Neural progenitor cell (in vitro differentiated cells): ENCODE data around the gene GRIK2. TPM values are rescaled to one million over a fixed set of nuclear protein-coding genes. Genes with fewer than 3 reads are reported as not detected.

Experiments
- DNase-seq: peaks from one replicate; pipeline ENCODE4 v3.0.0-alpha.2; 2016; ENCODE audit warnings: low spot score
- H2AFZ ChIP-seq: fragments of 200-600 bp; sonication (generic); replicated peaks from 2 replicates; pipeline ENCODE4 v1.6.1; 2016; ENCODE audit warnings: antibody characterized with exemption
- H3F3A ChIP-seq: fragments of 200-600 bp; sonication (generic); 2 replicates; pipeline ENCODE4 v1.6.1; 2016; ENCODE audit warnings: antibody characterized with exemption, low read depth
- H3K27ac ChIP-seq: fragments of 200-600 bp; sonication (generic); 2 replicates; pipeline ENCODE4 v1.5.1; 2016; ENCODE audit warnings: mild to moderate bottlenecking
- H3K27me3 ChIP-seq: fragments of 200-600 bp; sonication (generic); 2 replicates; pipeline ENCODE4 v1.6.1; 2016; ENCODE audit warnings: mild to moderate bottlenecking, moderate library complexity
- H3K36me3 ChIP-seq: fragments of 200-600 bp; sonication (generic); 2 replicates; pipeline ENCODE4 v1.5.1; 2016
- H3K4me1 ChIP-seq: fragments of 200-600 bp; sonication (generic); 2 replicates; pipeline ENCODE4 v1.6.1; 2016; ENCODE audit warnings: mixed run types
- H3K4me2 ChIP-seq: fragments of 200-600 bp; sonication (generic); 2 replicates; pipeline ENCODE4 v1.6.1; 2016
- H3K4me3 ChIP-seq: fragments of 200-600 bp; sonication (generic); 2 replicates; pipeline ENCODE4 v1.5.1; 2016
- H3K79me2 ChIP-seq: fragments of 200-600 bp; sonication (generic); 2 replicates; pipeline ENCODE4 v1.6.1; 2016; ENCODE audit warnings: low read depth
- H3K9ac ChIP-seq: fragments of 200-600 bp; sonication (generic); 2 replicates; pipeline ENCODE4 v1.6.1; 2016
- H3K9me3 ChIP-seq: fragments of 200-600 bp; sonication (generic); 2 replicates; pipeline ENCODE4 v1.5.1; 2016; ENCODE audit warnings: low read depth
- H4K20me1 ChIP-seq: fragments of 200-600 bp; sonication (generic); 2 replicates; pipeline ENCODE4 v1.6.1; 2016; ENCODE audit warnings: low read depth
- H3K27ac Mint-ChIP-seq: 3 replicates; pipeline ENCODE4 v1.8.0; 2021; ENCODE audit warnings: mixed read lengths
- H3K27me3 Mint-ChIP-seq: 2 replicates; pipeline ENCODE4 v1.8.0; 2022; ENCODE audit warnings: low read depth, mild to moderate bottlenecking, inconsistent platforms, moderate library complexity, mixed read lengths; ENCODE audit not compliant: insufficient read depth
- H3K36me3 Mint-ChIP-seq: 3 replicates; pipeline ENCODE4 v1.8.0; 2021; ENCODE audit warnings: mixed read lengths
- H3K4me1 Mint-ChIP-seq: 3 replicates; pipeline ENCODE4 v1.8.0; 2021; ENCODE audit warnings: mixed read lengths
- H3K4me3 Mint-ChIP-seq: 3 replicates; pipeline ENCODE4 v1.8.0; 2021; ENCODE audit warnings: mild to moderate bottlenecking, moderate library complexity, mixed read lengths
- H3K9me3 Mint-ChIP-seq: 3 replicates; pipeline ENCODE4 v1.8.0; 2020; ENCODE audit warnings: mixed read lengths
- EZH2 ChIP-seq: fragments of 200-600 bp; sonication (generic); IDR thresholded peaks from 2 replicates; pipeline ENCODE4 v1.6.1; 2017; ENCODE audit warnings: antibody characterized with exemption, mild to moderate bottlenecking, moderate library complexity
- EZH2phosphoT487 ChIP-seq: fragments of 200-600 bp; sonication (generic); IDR thresholded peaks from 2 replicates; pipeline ENCODE4 v1.6.1; 2017; ENCODE audit warnings: antibody characterized with exemption
- total RNA-seq: library from RNA; depleted of rRNA; stranded (reverse); fragments of >200 nt; gene quantifications from 2 replicates; pipeline ENCODE4 v1.2.3, GENCODE V29; 2015; ENCODE audit warnings: low replicate concordance
- TF ChIP-seq, protein P1 (sequence below): fragments of 200-600 bp; sonication (generic); IDR thresholded peaks from 2 replicates; pipeline ENCODE4 v1.5.1; 2017; ENCODE audit warnings: antibody characterized with exemption, mild to moderate bottlenecking

GRIK2 gene
- total RNA-seq, 1 donor from 2014 or later = 0.88 TPM

DNA sequence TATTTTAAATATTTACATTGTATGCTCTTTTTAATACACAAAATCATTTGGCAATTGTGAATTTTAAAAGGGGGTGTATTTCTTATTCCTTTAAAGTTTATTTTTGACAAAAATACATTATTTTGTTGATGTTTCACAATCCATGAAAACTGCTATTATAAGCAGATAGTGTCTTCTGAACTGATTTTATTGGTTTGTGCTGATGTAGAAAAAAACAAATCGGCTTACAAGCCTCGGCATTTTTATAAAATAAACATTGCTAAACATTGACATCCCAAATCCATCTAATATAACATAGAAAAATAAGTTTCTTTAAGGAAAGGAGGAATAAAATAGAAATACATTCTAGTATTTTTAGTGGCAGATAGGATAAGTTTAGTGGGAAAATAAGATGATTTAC lies 634.7 kb downstream of the GRIK2 start:
- Mint-ChIP-seq H3K4me3 (no peak overlapping the region), H3K9me3 (no peaks in the 10 kb centered on the region)

DNA sequence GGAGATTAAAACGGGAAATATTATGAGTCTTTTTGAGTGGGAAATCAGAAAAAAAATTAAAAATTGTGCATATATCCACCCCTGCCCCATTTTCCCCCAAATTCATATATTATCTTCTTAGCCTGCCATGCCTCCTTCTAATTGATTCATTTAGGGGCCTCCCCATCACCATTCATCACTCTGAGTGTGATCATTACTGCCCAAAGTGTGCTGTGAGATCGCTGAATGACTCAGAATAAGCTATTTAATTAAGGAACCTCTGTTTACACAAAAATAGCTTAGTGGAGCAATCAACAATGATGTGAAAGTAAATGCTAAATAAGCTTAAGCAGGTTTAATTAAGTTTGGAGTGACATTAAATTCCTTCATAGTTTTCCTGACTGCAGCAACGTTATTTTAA lies 645.5 kb downstream of the GRIK2 start:
- Histone ChIP-seq H3K4me2 (no peak overlapping the region), H3K4me1 (peaks cover 14% of the 10 kb centered on the region), H3K9ac (no peak overlapping the region), H3K27ac (no peak overlapping the region), H3K4me3 (no peak overlapping the region), H3K9me3 (no peaks in the 10 kb centered on the region), H4K20me1 (no peaks in the 10 kb centered on the region), H3K79me2 (no peaks in the 10 kb centered on the region), H3F3A (no peaks in the 10 kb centered on the region), H3K27me3 (no peaks in the 10 kb centered on the region), H3K36me3 (no peaks in the 10 kb centered on the region), H2AFZ (no peak overlapping the region)
- peak; percentile 7 for DNase-seq
- TF ChIP-seq EZH2 (no peak), EZH2phosphoT487 (no peak)
- TF ChIP-seq, protein P1, sequence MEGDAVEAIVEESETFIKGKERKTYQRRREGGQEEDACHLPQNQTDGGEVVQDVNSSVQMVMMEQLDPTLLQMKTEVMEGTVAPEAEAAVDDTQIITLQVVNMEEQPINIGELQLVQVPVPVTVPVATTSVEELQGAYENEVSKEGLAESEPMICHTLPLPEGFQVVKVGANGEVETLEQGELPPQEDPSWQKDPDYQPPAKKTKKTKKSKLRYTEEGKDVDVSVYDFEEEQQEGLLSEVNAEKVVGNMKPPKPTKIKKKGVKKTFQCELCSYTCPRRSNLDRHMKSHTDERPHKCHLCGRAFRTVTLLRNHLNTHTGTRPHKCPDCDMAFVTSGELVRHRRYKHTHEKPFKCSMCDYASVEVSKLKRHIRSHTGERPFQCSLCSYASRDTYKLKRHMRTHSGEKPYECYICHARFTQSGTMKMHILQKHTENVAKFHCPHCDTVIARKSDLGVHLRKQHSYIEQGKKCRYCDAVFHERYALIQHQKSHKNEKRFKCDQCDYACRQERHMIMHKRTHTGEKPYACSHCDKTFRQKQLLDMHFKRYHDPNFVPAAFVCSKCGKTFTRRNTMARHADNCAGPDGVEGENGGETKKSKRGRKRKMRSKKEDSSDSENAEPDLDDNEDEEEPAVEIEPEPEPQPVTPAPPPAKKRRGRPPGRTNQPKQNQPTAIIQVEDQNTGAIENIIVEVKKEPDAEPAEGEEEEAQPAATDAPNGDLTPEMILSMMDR = no peak
- H3K27me3 Mint-ChIP-seq = no peaks in the 10 kb centered on the region
- no peak overlapping the region for H3K27ac Mint-ChIP-seq
- no peak overlapping the region for H3K4me3 Mint-ChIP-seq
- H3K9me3 Mint-ChIP-seq = no peaks in the 10 kb centered on the region
- no peaks in the 10 kb centered on the region for H3K36me3 Mint-ChIP-seq
- H3K4me1 Mint-ChIP-seq = no peaks in the 10 kb centered on the region

More for the DNA sequence above, 634.7 kb downstream of the GRIK2 start:
- no peaks in the 10 kb centered on the region for H4K20me1 ChIP-seq
- H3K4me3 ChIP-seq = no peak overlapping the region
- TF ChIP-seq EZH2phosphoT487 (no peak), EZH2 (no peak)
- H3K36me3 Mint-ChIP-seq = no peaks in the 10 kb centered on the region
- H3K4me2 ChIP-seq = no peak overlapping the region
- H3K4me1 ChIP-seq = no peaks in the 10 kb centered on the region
- H3K9ac ChIP-seq = no peak overlapping the region
- H3K9me3 ChIP-seq = no peaks in the 10 kb centered on the region
- peaks cover 3% of the 10 kb centered on the region for H3K4me1 Mint-ChIP-seq
- H3K79me2 ChIP-seq = no peaks in the 10 kb centered on the region
- no peak overlapping the region for H2AFZ ChIP-seq
- no peak for DNase-seq
- H3K27ac ChIP-seq = no peak overlapping the region
- H3K27me3 ChIP-seq = no peaks in the 10 kb centered on the region
- no peak overlapping the region for H3K27ac Mint-ChIP-seq
- no peaks in the 10 kb centered on the region for H3F3A ChIP-seq
- peaks cover 2% of the 10 kb centered on the region for H3K27me3 Mint-ChIP-seq
- H3K36me3 ChIP-seq = no peaks in the 10 kb centered on the region

DNA sequence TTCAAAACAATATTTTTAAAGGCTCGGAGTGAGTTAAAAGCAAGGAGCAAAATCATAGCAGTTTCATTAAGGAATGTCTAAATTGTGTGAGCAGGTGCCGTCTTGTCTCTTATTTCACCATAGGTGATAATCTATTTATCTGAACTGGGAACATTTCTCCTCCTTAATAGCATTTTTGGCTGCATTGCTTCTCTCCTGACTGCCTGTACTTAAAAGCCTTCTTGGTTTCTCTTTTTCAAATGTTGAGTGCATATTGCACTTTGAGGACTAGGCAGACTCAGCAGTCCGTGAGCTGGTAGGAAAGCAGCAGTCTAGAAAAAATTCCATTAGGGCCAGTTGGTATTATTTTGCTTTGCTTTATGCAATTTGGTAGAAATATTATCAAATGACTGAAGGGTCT lies 645.9 kb downstream of the GRIK2 start:
- Mint-ChIP-seq H3K4me1 (no peaks in the 10 kb centered on the region), H3K9me3 (no peaks in the 10 kb centered on the region), H3K36me3 (no peaks in the 10 kb centered on the region), H3K27ac (no peak overlapping the region), H3K27me3 (no peaks in the 10 kb centered on the region), H3K4me3 (no peak overlapping the region)
- no peaks in the 10 kb centered on the region for H3F3A ChIP-seq
- no peaks in the 10 kb centered on the region for H3K9me3 ChIP-seq
- no peak for DNase-seq
- no peaks in the 10 kb centered on the region for H3K79me2 ChIP-seq
- no peak overlapping the region for H3K9ac ChIP-seq
- no peak overlapping the region for H3K27ac ChIP-seq
- H2AFZ ChIP-seq = no peak overlapping the region
- no peaks in the 10 kb centered on the region for H3K36me3 ChIP-seq
- H3K4me2 ChIP-seq = no peak overlapping the region
- H3K4me1 ChIP-seq = peaks cover 14% of the 10 kb centered on the region
- TF ChIP-seq, protein P1 = no peak
- no peak for TF ChIP-seq EZH2phosphoT487
- TF ChIP-seq EZH2 = no peak
- no peaks in the 10 kb centered on the region for H3K27me3 ChIP-seq
- H4K20me1 ChIP-seq = no peaks in the 10 kb centered on the region
- H3K4me3 ChIP-seq = no peak overlapping the region

DNA sequence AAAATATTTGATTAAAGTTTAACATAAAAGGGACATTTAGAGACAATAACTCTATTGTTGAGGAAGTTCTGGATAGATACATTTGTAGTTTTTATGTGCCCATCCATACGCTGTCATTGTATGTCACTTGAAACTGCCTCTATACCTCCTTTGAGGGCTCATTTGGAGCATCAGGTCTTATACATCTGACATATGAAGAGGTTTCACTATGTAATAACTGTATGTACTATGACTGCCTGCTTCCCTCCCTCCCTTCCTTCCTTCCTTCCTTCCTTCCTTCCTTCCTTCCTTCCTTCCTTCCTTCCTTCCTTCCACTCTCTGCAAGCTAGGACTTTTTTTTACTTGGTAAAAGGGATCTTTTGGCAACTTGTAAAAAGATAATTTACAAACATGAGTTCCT lies 657.5 kb downstream of the GRIK2 start:
- DNase-seq = no peak
- no peak overlapping the region for H3K4me3 ChIP-seq
- no peaks in the 10 kb centered on the region for H3K27me3 ChIP-seq
- H3K9me3 Mint-ChIP-seq = no peaks in the 10 kb centered on the region
- no peak overlapping the region for H3K9ac ChIP-seq
- H3K27ac Mint-ChIP-seq = no peak overlapping the region
- H3K36me3 Mint-ChIP-seq = no peaks in the 10 kb centered on the region
- H3K36me3 ChIP-seq = no peaks in the 10 kb centered on the region
- no peaks in the 10 kb centered on the region for H3K4me1 ChIP-seq
- no peaks in the 10 kb centered on the region for H4K20me1 ChIP-seq
- H3K9me3 ChIP-seq = no peaks in the 10 kb centered on the region
- TF ChIP-seq EZH2 (no peak), EZH2phosphoT487 (no peak)
- TF ChIP-seq, protein P1 = no peak
- no peak overlapping the region for H2AFZ ChIP-seq
- no peaks in the 10 kb centered on the region for H3K79me2 ChIP-seq
- no peaks in the 10 kb centered on the region for H3K27me3 Mint-ChIP-seq
- no peaks in the 10 kb centered on the region for H3F3A ChIP-seq
- H3K4me3 Mint-ChIP-seq = no peak overlapping the region
- no peaks in the 10 kb centered on the region for H3K4me1 Mint-ChIP-seq
- H3K27ac ChIP-seq = no peak overlapping the region
- H3K4me2 ChIP-seq = no peak overlapping the region
